ENCODE results near the gene TGFBRAP1.
"Not testable (repeated sequence)": the region's sequence is repeated elsewhere in the genome, so short reads cannot be mapped to it uniquely, and the experiment has no call there.

TGFBRAP1 gene

GRCh38 chr2:105335469-105335868, 5.9 kb upstream of the TGFBRAP1 start:
- no peak for TF ChIP-seq MAX (IDR thresholded peaks at IDR 0.05; ENCODE audit: low read depth, low read length)
- TF ChIP-seq CTCF (IDR thresholded peaks at IDR 0.05; ENCODE audit: low read depth, low read length), result no peak
- no peak for TF ChIP-seq MYC (IDR thresholded peaks at IDR 0.05; ENCODE audit: low read depth, low read length)
- TF ChIP-seq POLR2A (IDR thresholded peaks at IDR 0.05; ENCODE audit: extremely low read depth, insufficient read length), result no peak
- DNase-seq (ENCODE audit: low read depth), result no peak
- no peak overlapping the region for H3K4me3 ChIP-seq (ENCODE audit: low read depth, low read length)

- no peak overlapping the region for H3K4me3 ChIP-seq (ENCODE audit: low read depth, low read length)
- DNase-seq (ENCODE audit: low read depth), result no peak
- TF ChIP-seq MAX (IDR thresholded peaks at IDR 0.05; ENCODE audit: low read depth, low read length) (no peak), POLR2A (IDR thresholded peaks at IDR 0.05; ENCODE audit: extremely low read depth, insufficient read length) (no peak), CTCF (IDR thresholded peaks at IDR 0.05; ENCODE audit: low read depth, low read length) (no peak), MYC (IDR thresholded peaks at IDR 0.05; ENCODE audit: low read depth, low read length) (no peak)
Measured at GRCh38 chr2:105334211-105334610, 4.7 kb upstream of the TGFBRAP1 start.

GRCh38 chr2:105330681-105331375, 1.3 kb upstream of the TGFBRAP1 start:
- peak overlapping the region; percentile 51 for H3K4me3 ChIP-seq (ENCODE audit: low read depth, low read length)
- TF ChIP-seq POLR2A (IDR thresholded peaks at IDR 0.05; ENCODE audit: extremely low read depth, insufficient read length) (no peak), CTCF (IDR thresholded peaks at IDR 0.05; ENCODE audit: low read depth, low read length) (no peak), MYC (IDR thresholded peaks at IDR 0.05; ENCODE audit: low read depth, low read length) (no peak), MAX (IDR thresholded peaks at IDR 0.05; ENCODE audit: low read depth, low read length) (no peak)
- DNase-seq (ENCODE audit: low read depth), result peak; percentile 43

GRCh38 chr2:105329197-105329554, 359 bp downstream of the TGFBRAP1 start:
- TF ChIP-seq MYC (IDR thresholded peaks at IDR 0.05; ENCODE audit: low read depth, low read length), result no peak
- peak overlapping the region; percentile 92 for H3K4me3 ChIP-seq (ENCODE audit: low read depth, low read length)
- peak; percentile 51 for DNase-seq (ENCODE audit: low read depth)

- TF ChIP-seq MAX (IDR thresholded peaks at IDR 0.05; ENCODE audit: low read depth, low read length), result peak; percentile 91
- peak; percentile 92 for TF ChIP-seq MYC (IDR thresholded peaks at IDR 0.05; ENCODE audit: low read depth, low read length)
- no peak for TF ChIP-seq CTCF (IDR thresholded peaks at IDR 0.05; ENCODE audit: low read depth, low read length)
- peak; percentile 52 for DNase-seq (ENCODE audit: low read depth)
- peak overlapping the region; percentile 92 for H3K4me3 ChIP-seq (ENCODE audit: low read depth, low read length)
Measured at GRCh38 chr2:105328281-105329196, 996 bp downstream of the TGFBRAP1 start.

GRCh38 chr2:105327690-105328089, 1.8 kb downstream of the TGFBRAP1 start:
- no peak for TF ChIP-seq MAX (IDR thresholded peaks at IDR 0.05; ENCODE audit: low read depth, low read length)
- TF ChIP-seq CTCF (IDR thresholded peaks at IDR 0.05; ENCODE audit: low read depth, low read length), result no peak
- no peak for TF ChIP-seq MYC (IDR thresholded peaks at IDR 0.05; ENCODE audit: low read depth, low read length)
- no peak for TF ChIP-seq POLR2A (IDR thresholded peaks at IDR 0.05; ENCODE audit: extremely low read depth, insufficient read length)
- no peak for DNase-seq (ENCODE audit: low read depth)
- peak overlapping the region; percentile 92 for H3K4me3 ChIP-seq (ENCODE audit: low read depth, low read length)

GRCh38 chr2:105327271-105327670, 2.3 kb downstream of the TGFBRAP1 start:
- DNase-seq (ENCODE audit: low read depth); H3K4me3 ChIP-seq (ENCODE audit: low read depth, low read length): not testable (repeated sequence)
